GM12864 (cell line): Measurements from ENCODE around the gene SLC36A4.

Source experiments
- DNase-seq: peaks from one replicate; pipeline ENCODE4 v3.0.0-alpha.2; 2011; ENCODE audit warnings: low read depth
- H3K4me3 ChIP-seq: 2 replicates; pipeline ENCODE4 v1.5.1; 2011; ENCODE audit warnings: mild to moderate bottlenecking, low read depth, low read length, control low read depth
- CTCF ChIP-seq: IDR thresholded peaks from 2 replicates; pipeline ENCODE4 v1.5.1; 2011; ENCODE audit warnings: low read depth, mild to moderate bottlenecking, moderate library complexity, low read length, control low read depth, inconsistent platforms; ENCODE audit errors: missing control alignments

Gene SLC36A4

DNA sequence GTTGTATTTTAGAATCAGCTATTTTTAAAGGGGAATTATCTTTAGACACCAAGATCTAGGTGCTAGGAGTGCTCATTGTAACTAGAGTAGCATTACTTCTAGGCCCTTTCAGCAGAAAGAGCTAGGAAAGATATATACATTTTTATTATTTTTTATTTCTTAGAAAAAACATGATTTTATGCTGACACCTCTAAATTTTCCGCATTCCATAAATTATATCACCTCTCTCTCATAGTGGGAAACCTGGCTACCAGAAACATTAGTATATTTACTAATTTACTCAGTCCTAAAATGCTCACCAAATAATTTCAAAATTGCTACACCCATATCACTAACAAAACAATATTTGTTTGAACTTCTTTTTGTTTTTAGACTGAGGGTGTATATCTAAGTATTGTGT is 32.1 kb upstream of the SLC36A4 start:
- no peak for TF ChIP-seq CTCF
- no peak overlapping the region for H3K4me3 ChIP-seq
- no peak for DNase-seq

DNA sequence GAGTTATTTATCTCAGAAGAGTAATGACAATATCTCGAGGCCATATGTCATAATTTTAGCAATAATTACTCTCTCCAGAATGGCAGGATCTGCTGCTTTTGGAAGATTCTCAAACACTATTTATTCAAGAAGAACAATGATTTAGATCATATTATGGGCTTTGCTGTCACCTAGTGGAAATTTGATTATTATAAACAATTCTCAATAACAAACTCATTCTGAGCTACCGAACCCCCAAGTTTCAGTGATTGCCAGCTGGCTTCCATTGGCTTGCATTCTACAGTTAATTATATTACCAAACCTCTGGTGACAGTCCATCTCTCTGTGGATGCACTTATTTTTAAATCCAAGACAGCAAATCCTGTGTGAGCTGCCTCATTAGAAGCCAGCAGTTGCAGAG is 27.9 kb upstream of the SLC36A4 start:
- DNase-seq, result no peak

DNA sequence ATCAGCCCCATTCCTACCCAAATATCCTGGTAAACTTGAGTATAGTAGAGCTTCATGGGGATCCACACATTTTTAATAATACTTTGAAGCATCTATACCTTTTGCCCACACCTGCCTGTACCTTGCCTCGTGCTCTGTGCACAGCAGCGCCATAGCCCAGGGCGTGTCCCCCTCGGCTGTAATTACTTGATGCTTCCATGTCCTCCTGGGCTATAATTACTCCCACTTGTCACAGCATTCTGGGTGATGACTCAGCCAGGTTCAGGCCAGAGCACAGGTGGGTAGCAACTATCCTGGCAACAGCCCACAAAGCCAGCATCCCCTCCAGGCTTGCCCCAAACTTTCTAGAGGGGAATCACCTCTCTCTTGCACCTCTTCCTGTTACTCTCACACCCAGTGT is 23.7 kb upstream of the SLC36A4 start:
- no peak for TF ChIP-seq CTCF
- H3K4me3 ChIP-seq, result no peak overlapping the region
- no peak for DNase-seq

More for the DNA sequence above, 27.9 kb upstream of the SLC36A4 start:
- TF ChIP-seq CTCF, result peak; percentile 23
- no peak overlapping the region for H3K4me3 ChIP-seq

DNA sequence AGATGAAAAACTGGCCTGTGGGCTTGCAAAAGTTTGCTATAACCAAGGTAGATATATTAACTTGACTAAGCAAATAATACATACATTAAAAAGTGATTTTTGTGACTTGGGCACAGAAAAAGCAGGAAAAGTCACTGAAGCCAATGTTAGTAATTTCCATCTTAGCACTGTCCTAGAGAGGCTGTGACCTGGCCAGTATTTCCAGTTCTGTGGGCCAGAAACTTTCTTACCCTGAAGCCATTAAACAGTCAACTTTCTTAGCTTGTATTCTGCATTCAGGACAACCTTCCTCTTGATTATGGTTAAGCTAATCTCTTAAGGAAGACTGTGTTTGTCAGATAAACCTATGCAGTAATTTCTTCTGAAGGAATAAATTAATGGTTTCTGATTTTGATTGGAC is 22.3 kb upstream of the SLC36A4 start:
- H3K4me3 ChIP-seq, result no peak overlapping the region
- no peak for TF ChIP-seq CTCF
- no peak for DNase-seq

- DNase-seq, result no peak
- TF ChIP-seq CTCF, result no peak
- H3K4me3 ChIP-seq, result no peak overlapping the region
Observed at GRCh38 chr11:93219440-93219839, 21.6 kb upstream of the SLC36A4 start.

DNA sequence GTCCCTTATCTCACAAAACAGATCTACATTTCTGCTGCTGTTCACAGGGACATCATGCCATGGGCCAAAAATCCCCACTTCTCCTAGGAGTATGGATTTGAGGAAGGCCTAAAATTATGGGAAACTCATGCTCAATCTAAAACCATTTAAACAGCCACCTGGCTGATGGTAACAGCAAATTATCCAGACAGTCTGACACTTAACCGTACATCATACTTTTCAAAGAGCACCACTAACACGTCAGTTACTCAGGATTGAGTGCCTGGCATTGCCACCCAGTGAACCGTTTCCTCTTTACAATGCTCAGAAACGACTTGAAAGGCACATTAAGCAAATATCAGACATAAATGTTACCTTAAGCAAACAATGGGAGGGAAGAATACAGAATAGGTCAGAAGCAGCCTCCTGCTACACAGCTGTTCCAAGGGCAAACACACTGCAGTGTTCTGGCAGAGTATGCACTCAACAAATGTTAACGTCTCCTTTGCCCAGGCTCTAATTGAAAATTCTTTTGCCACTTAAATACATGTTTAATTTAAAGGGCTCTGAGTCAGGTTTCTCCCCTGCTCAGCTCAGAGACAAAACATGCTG is 18.8 kb upstream of the SLC36A4 start:
- no peak overlapping the region for H3K4me3 ChIP-seq
- no peak for DNase-seq
- no peak for TF ChIP-seq CTCF

- no peak for TF ChIP-seq CTCF
- no peak overlapping the region for H3K4me3 ChIP-seq
- DNase-seq, result no peak
Observed at GRCh38 chr11:93213622-93214021, 15.8 kb upstream of the SLC36A4 start.
